HTR-8/SVneo (cell line): ENCODE data around the gene PRKAR1B.

Experiments used
- DNase-seq: peaks from one replicate; pipeline ENCODE4 v3.0.0; 2011; ENCODE audit warnings: low spot score, mixed read lengths; ENCODE audit not compliant: insufficient read length
- FAIRE-seq: peaks from 2 replicates; lab custom pipeline; 2011; peaks lifted over from hg19 to GRCh38; lab: Jason Lieb, UNC

PRKAR1B gene

GRCh38 chr7:727104-727805, at the start of gene PRKAR1B:
TSS of gene PRKAR1B (minus strand) at chr7:727281. CDS start at chr7:711505, 15,776 bp downstream.
- FAIRE-seq, result peak; percentile 69
- DNase-seq, result no peak

GRCh38 chr7:776381-776780, 49.3 kb upstream of the PRKAR1B start:
- FAIRE-seq (no peak), DNase-seq (no peak)

GRCh38 chr7:774161-775109, 47.4 kb upstream of the PRKAR1B start:
- FAIRE-seq (peak; percentile 84), DNase-seq (peak; percentile 65)

- FAIRE-seq (no peak), DNase-seq (no peak)
Observed at GRCh38 chr7:773622-773915, 46.5 kb upstream of the PRKAR1B start.

GRCh38 chr7:772861-773621, 46.0 kb upstream of the PRKAR1B start:
- DNase-seq (no peak), FAIRE-seq (peak; percentile 62)

GRCh38 chr7:772392-772791, 45.3 kb upstream of the PRKAR1B start:
- FAIRE-seq (no peak), DNase-seq (no peak)

- FAIRE-seq (no peak), DNase-seq (no peak)
Observed at GRCh38 chr7:772005-772294, 44.9 kb upstream of the PRKAR1B start.

GRCh38 chr7:771234-772004, 44.3 kb upstream of the PRKAR1B start:
- no peak for FAIRE-seq
- no peak for DNase-seq

GRCh38 chr7:770741-771166, 43.7 kb upstream of the PRKAR1B start:
- DNase-seq (no peak), FAIRE-seq (no peak)

- FAIRE-seq (peak; percentile 36), DNase-seq (no peak)
Observed at GRCh38 chr7:770336-770735, 43.3 kb upstream of the PRKAR1B start.

GRCh38 chr7:768881-769504, 41.9 kb upstream of the PRKAR1B start:
- DNase-seq, result no peak
- FAIRE-seq, result no peak

- FAIRE-seq (peak; percentile 52), DNase-seq (no peak)
Observed at GRCh38 chr7:767941-768731, 41.1 kb upstream of the PRKAR1B start.

GRCh38 chr7:767580-767940, 40.5 kb upstream of the PRKAR1B start:
- DNase-seq, result no peak

GRCh38 chr7:765383-765782, 38.3 kb upstream of the PRKAR1B start:
- DNase-seq, result no peak
- no peak for FAIRE-seq

More at GRCh38 chr7:767580-767940, 40.5 kb upstream of the PRKAR1B start:
- no peak for FAIRE-seq

GRCh38 chr7:763762-764161, 36.7 kb upstream of the PRKAR1B start:
- DNase-seq, result no peak
- no peak for FAIRE-seq

- FAIRE-seq, result no peak
- no peak for DNase-seq
Observed at GRCh38 chr7:762885-763284, 35.8 kb upstream of the PRKAR1B start.

GRCh38 chr7:761631-762030, 34.5 kb upstream of the PRKAR1B start:
- FAIRE-seq (peak; percentile 40), DNase-seq (no peak)

GRCh38 chr7:761101-761500, 34.0 kb upstream of the PRKAR1B start:
- DNase-seq, result no peak
- no peak for FAIRE-seq

- FAIRE-seq (no peak), DNase-seq (no peak)
Observed at GRCh38 chr7:760006-760405, 32.9 kb upstream of the PRKAR1B start.
